AG10803 (cell line): ENCODE data around the gene ATP5PB.

ENCODE experiments used
- DNase-seq: peaks from one replicate; pipeline ENCODE4 v3.0.0; 2010; ENCODE audit warnings: low read depth
- H3K4me3 ChIP-seq: 2 replicates; pipeline ENCODE4 v1.5.1; 2011; ENCODE audit warnings: mild to moderate bottlenecking, low read length, control low read depth
- CTCF ChIP-seq: conservative IDR thresholded peaks from 2 replicates; pipeline ENCODE4 v1.5.1; 2011; ENCODE audit warnings: mild to moderate bottlenecking, low read length, control low read depth, inconsistent platforms

The ATP5PB gene

DNA sequence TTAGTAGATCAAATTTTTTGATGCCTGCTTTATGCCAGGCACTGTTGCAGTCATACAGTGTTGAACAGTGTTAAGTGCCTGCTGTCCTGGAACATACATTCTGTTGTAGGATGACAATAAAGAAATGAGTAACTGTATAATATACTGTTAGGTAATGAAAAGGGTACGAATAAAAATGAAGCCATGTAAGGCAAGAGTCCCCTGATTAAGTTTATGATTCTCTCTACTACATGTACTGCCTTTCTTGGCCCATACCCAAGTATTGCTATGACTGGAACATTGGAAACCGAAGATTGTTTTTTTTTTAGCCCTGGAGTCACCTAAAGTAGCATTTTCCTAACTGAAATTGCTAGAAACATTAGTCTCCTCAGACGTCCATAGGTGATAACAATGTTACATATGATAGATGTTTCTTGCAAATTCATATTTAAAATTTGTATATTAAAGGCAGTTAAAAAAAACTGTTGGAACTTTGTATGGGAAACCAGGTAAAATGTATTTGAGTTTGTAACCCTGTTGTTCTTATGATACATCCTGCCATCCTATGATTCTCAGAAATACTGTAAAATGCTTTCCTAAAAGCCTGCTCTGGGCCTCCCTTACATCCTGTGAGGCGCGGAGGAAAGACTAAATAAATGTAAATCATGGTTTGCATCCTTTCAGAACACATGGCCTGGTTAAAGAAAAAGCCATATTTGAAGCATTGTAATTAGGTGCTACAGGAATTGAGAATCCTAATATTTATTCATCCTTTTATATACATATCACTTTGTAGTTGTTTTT, 5.8 kb downstream of the ATP5PB start:
- no peak for DNase-seq
- TF ChIP-seq CTCF = no peak
- no peak overlapping the region for H3K4me3 ChIP-seq

DNA sequence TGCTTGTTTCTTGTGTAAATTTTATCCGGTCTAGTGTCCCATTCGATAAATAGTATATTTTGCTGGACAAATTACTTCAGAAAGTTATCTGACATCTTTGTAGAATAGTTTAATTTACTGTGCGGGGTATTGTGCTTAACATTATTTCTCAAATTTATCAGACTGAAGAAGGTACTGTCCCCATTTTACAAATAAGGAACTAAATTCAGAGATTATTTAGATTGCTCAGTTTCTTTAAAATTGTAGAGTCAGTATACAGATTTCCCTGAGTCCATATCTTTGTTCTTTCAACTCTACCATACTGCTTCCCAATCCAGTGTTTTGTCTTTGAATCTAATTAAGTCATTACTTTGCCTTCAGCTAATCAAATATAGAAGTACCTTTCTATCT, 6.4 kb downstream of the ATP5PB start:
- DNase-seq = no peak
- TF ChIP-seq CTCF = no peak
- H3K4me3 ChIP-seq = no peak overlapping the region

DNA sequence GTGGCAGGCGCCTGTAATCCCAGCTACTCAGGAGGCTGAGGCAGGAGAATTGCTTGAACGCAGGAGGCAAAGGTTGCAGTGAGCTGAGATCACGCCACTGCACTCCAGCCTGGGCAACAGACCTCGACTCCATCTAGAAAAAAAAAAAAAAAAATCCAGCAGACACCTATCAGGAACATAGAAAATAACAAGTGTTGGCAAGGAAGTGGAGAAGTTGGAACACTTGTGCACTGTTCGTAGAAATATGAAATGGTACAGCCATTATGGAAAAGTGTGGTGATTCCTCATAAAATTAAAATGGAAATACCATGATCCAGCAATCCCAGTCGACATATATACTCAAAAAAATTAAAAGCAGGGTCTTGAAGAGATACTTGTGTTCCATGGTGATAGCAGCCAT, 12.5 kb downstream of the ATP5PB start:
- no peak overlapping the region for H3K4me3 ChIP-seq
- TF ChIP-seq CTCF = no peak
- no peak for DNase-seq

DNA sequence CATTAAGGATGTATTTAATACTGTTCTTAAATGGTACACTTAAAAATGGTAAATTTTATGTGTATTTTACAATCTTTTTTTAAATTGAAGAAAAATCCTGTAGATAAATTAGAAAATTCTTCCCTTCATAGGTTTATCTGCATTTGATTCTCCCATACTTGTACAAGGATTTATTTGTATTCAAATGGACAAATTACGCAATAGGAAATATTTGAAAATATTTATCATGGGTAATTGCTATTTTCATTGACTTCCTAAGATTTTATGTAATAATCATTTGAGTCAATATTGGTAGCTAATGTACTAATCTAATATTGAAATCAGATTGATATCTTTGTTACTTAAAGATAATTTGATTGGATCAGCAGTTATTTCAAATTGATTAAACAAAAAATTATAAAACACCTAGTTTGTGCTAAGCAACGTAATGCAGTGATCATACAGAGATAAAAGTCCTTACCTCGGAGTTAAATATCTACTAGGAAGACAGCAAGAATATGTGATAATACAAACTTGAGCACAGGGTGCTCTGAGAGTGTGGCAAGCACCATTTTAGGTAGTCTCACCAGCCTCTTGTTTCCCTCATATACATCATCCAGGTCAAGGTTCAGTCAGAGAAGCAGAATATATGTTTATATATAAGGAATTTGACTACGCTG, 13.2 kb downstream of the ATP5PB start:
- no peak for TF ChIP-seq CTCF
- DNase-seq = no peak
- H3K4me3 ChIP-seq = no peak overlapping the region

- no peak overlapping the region for H3K4me3 ChIP-seq
- no peak for TF ChIP-seq CTCF
- peak; percentile 72 for DNase-seq
These were observed 13.9 kb downstream of the ATP5PB start for GRCh38 chr1:111463029-111463683.

DNA sequence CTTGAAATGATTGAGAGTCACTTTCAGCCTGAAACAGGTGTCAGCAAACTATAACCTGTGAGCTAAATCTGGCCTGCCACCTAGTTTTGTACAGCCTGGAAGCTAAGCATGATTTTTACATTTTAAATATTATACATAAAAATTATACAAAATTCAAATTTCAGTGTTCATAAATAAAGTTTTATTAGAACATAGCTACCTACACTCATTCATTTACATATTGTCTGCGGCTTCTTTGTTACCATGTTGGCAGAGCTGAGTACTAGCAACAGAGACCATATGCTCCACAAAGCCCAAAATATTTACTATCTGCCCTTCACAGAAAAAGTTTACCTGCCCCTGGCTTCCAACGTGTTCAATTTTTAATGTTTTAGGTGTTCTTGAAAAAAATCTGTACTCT, 16.5 kb downstream of the ATP5PB start:
- TF ChIP-seq CTCF = no peak
- no peak for DNase-seq
- no peak overlapping the region for H3K4me3 ChIP-seq
